HG03457 (cell line): ENCODE results near the gene CANT1.
"Not testable (repeated sequence)": the region's sequence is repeated elsewhere in the genome, so short reads cannot be mapped to it uniquely, and the experiment has no call there.

Source experiments
- ATAC-seq: cut with Tn5 transposase; IDR thresholded peaks from one replicate; pipeline ENCODE4 v1.9.1; 2021; ENCODE audit warnings: moderate number of reproducible peaks; ENCODE audit not compliant: unreplicated experiment

CANT1 gene

GRCh38 chr17:78962984-78963348 is 46.6 kb downstream of the CANT1 start:
- not testable (repeated sequence) for ATAC-seq

- no peak for ATAC-seq
Measured at GRCh38 chr17:78962345-78962983, 47.1 kb downstream of the CANT1 start.

- no peak for ATAC-seq
Measured at GRCh38 chr17:78961571-78961970, 48.0 kb downstream of the CANT1 start.

GRCh38 chr17:78960928-78961327 is 48.6 kb downstream of the CANT1 start:
- no peak for ATAC-seq

- no peak for ATAC-seq
Measured at GRCh38 chr17:78959803-78960202, 49.8 kb downstream of the CANT1 start.

GRCh38 chr17:78958641-78959127 is 50.9 kb downstream of the CANT1 start:
- ATAC-seq, result no peak

GRCh38 chr17:78957128-78957527 is 52.4 kb downstream of the CANT1 start:
- ATAC-seq, result no peak

- no peak for ATAC-seq
Measured at GRCh38 chr17:78956254-78956653, 53.3 kb downstream of the CANT1 start.

- ATAC-seq, result no peak
Measured at GRCh38 chr17:78954684-78955083, 54.9 kb downstream of the CANT1 start.

GRCh38 chr17:78953356-78954350 is 55.9 kb downstream of the CANT1 start:
- no peak for ATAC-seq

- ATAC-seq, result no peak
Measured at GRCh38 chr17:78952706-78953105, 56.9 kb downstream of the CANT1 start.

GRCh38 chr17:78951967-78952551 is 57.5 kb downstream of the CANT1 start:
- ATAC-seq, result no peak

- ATAC-seq, result no peak
Measured at GRCh38 chr17:78950870-78951269, 58.7 kb downstream of the CANT1 start.

GRCh38 chr17:78947235-78948149 is 62.1 kb downstream of the CANT1 start:
- ATAC-seq, result no peak

- ATAC-seq, result no peak
Measured at GRCh38 chr17:78946631-78947030, 62.9 kb downstream of the CANT1 start.

GRCh38 chr17:78946131-78946530 is 63.4 kb downstream of the CANT1 start:
- ATAC-seq, result no peak

GRCh38 chr17:78945455-78945854 is 64.1 kb downstream of the CANT1 start:
- ATAC-seq, result not testable (repeated sequence)

- no peak for ATAC-seq
Measured at GRCh38 chr17:78944956-78945355, 64.6 kb downstream of the CANT1 start.

GRCh38 chr17:78944026-78944425 is 65.5 kb downstream of the CANT1 start:
- ATAC-seq, result no peak
